HepG2 (cell line): ENCODE results near the gene VEZT. TPM values are rescaled to one million over a fixed set of nuclear protein-coding genes. Genes with fewer than 3 reads are reported as not detected.

Experiments used
- ARNTL ChIP-seq: sonication (generic); formaldehyde crosslinking; IDR thresholded peaks from 2 replicates; pipeline ENCODE4 v1.4.0; 2020; ENCODE audit warnings: mild to moderate bottlenecking, missing genetic modification reagents
- CC2D1A ChIP-seq: sonication (generic); formaldehyde crosslinking; IDR thresholded peaks from 2 replicates; pipeline ENCODE4 v1.8.1; 2023; ENCODE audit warnings: mild to moderate bottlenecking, missing genetic modification reagents
- FOXA3 ChIP-seq: IDR thresholded peaks from 2 replicates; pipeline ENCODE4 v1.6.1; 2016; ENCODE audit warnings: missing genetic modification reagents, missing compliant biosample characterization
- HNF4G ChIP-seq, 2 experiments: sonication (generic) in 1 of 2; formaldehyde crosslinking in 1 of 2; IDR thresholded peaks; 2 replicates each; pipeline versions ENCODE4 v1.4.0 to v1.6.1; 2011 to 2020; ENCODE audit warnings: borderline replicate concordance in 2 of 2, low read depth in 2 of 2, mild to moderate bottlenecking in 2 of 2, low read length in 1 of 2, missing genetic modification reagents in 1 of 2, moderate library complexity in 1 of 2
- MED1 ChIP-seq: sonication (generic); formaldehyde crosslinking; IDR thresholded peaks from 2 replicates; pipeline ENCODE4 v1.4.0; 2020; ENCODE audit warnings: missing genetic modification reagents
- PHF21A ChIP-seq: sonication (generic); formaldehyde crosslinking; IDR thresholded peaks from 2 replicates; pipeline ENCODE4 v1.5.0; 2020; ENCODE audit warnings: mild to moderate bottlenecking, missing genetic modification reagents
- SP5 ChIP-seq: IDR thresholded peaks from 2 replicates; pipeline ENCODE4 v1.6.1; 2016; ENCODE audit warnings: low read depth, borderline replicate concordance
- ZNF329 ChIP-seq: sonication (generic); formaldehyde crosslinking; IDR thresholded peaks from 2 replicates; pipeline ENCODE4 v1.9.0; 2021; ENCODE audit warnings: low read depth, mild to moderate bottlenecking, missing genetic modification reagents
- polyA plus RNA-seq, 8 experiments: library from polyadenylated mRNA; depleted of rRNA in 3 of 8; stranded (reverse) in 7 of 8; unstranded in 1 of 8; fragments of >200 nt; fragmentation: Illumina TruSeq in 4 of 8; extraction: Trizol in 4 of 8; gene quantifications; 2 replicates each; pipeline versions ENCODE4 v1.2.1 to v1.2.3, GENCODE V29; 2011 to 2016; ENCODE audit warnings: low read depth in 4 of 8, missing spikeins in 1 of 8, mixed read lengths in 1 of 8; ENCODE audit not compliant: insufficient read depth in 1 of 8
- total RNA-seq, 5 experiments: library from RNA; depleted of rRNA; stranded (reverse); fragments of >200 nt; fragmentation: Illumina TruSeq; extraction: Trizol; gene quantifications; 2 replicates each; pipeline ENCODE4 v1.2.3, GENCODE V29; 2016; ENCODE audit warnings: low read depth in 1 of 5
- TF ChIP-seq, protein P1 (sequence below): sonication (generic); formaldehyde crosslinking; IDR thresholded peaks from 2 replicates; pipeline ENCODE4 v1.5.1; 2020; ENCODE audit warnings: missing genetic modification reagents, mild to moderate bottlenecking, borderline replicate concordance
- TF ChIP-seq, protein P2 (sequence below): sonication (generic); formaldehyde crosslinking; IDR thresholded peaks from 2 replicates; pipeline ENCODE4 v1.4.0; 2020; ENCODE audit warnings: missing genetic modification reagents
- TF ChIP-seq, protein P3 (sequence below): IDR thresholded peaks from 2 replicates; pipeline ENCODE4 v1.6.1; 2016; ENCODE audit warnings: missing compliant biosample characterization, missing genetic modification reagents, borderline replicate concordance
- TF ChIP-seq, protein P4 (sequence below): sonication (generic); formaldehyde crosslinking; IDR thresholded peaks from 2 replicates; pipeline ENCODE4 v1.8.1; 2023; ENCODE audit warnings: mild to moderate bottlenecking, missing genetic modification reagents, borderline replicate concordance
- TF ChIP-seq, protein P5 (sequence below): sonication (generic); formaldehyde crosslinking; IDR thresholded peaks from 2 replicates; pipeline ENCODE4 v1.8.0; 2022; ENCODE audit warnings: mild to moderate bottlenecking, missing genetic modification reagents; ENCODE audit not compliant: insufficient replicate concordance
- TF ChIP-seq, protein P6 (sequence below): sonication (generic); formaldehyde crosslinking; IDR thresholded peaks from 2 replicates; pipeline ENCODE4 v1.5.0; 2020; ENCODE audit warnings: missing genetic modification reagents, mild to moderate bottlenecking, borderline replicate concordance
- TF ChIP-seq, protein P7 (sequence below): sonication (generic); formaldehyde crosslinking; IDR thresholded peaks from 2 replicates; pipeline ENCODE4 v1.4.0; 2020; ENCODE audit warnings: mild to moderate bottlenecking, low read depth, missing genetic modification reagents
- TF ChIP-seq, protein P8 (sequence below): sonication (generic); formaldehyde crosslinking; IDR thresholded peaks from 2 replicates; pipeline ENCODE4 v1.8.1; 2023; ENCODE audit warnings: mild to moderate bottlenecking, missing genetic modification reagents

Gene VEZT
- total and polyA plus RNA-seq, 2 of the 13 experiments (the other 11 are each of a cell fraction or from before 2014, with no cell fraction given): 35.5 to 51.6 TPM

DNA sequence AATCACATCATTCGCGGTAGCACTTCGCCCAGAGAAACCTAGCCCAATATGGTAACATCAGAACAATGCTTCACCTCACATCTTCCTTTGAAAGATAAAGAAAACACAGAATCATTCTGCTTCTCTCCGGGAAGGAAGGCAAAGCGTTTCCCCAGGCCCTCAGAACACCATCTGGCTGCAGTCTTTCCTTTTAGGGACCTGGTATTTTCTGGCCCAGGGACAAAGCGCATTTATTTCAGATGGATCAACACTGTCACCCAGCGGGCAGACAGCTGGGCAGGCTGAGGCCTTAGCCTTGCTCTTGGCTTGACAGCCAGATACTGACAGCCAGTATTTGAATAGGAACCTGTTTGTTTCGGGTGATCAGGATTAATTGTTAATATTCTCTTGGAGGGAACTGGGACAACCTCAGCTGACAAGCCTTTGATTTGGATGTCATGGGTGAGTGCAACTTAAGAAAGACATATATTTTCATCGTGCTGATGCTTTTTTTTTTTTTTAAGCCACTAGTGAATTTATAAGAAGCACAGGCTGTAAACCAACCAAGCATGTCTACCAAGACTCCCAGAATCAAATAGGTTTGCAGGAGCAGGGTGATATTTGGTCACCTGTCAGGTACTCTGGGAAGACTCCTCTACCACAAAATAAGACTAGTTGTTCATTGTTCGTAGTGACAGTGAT lies 118.9 kb downstream of the VEZT start (continued):
- TF ChIP-seq, protein P1, sequence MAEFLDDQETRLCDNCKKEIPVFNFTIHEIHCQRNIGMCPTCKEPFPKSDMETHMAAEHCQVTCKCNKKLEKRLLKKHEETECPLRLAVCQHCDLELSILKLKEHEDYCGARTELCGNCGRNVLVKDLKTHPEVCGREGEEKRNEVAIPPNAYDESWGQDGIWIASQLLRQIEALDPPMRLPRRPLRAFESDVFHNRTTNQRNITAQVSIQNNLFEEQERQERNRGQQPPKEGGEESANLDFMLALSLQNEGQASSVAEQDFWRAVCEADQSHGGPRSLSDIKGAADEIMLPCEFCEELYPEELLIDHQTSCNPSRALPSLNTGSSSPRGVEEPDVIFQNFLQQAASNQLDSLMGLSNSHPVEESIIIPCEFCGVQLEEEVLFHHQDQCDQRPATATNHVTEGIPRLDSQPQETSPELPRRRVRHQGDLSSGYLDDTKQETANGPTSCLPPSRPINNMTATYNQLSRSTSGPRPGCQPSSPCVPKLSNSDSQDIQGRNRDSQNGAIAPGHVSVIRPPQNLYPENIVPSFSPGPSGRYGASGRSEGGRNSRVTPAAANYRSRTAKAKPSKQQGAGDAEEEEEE (CRISPR knock-in tag): no peak
- TF ChIP-seq ZNF329 (CRISPR knock-in tag): no peak
- TF ChIP-seq, protein P2, sequence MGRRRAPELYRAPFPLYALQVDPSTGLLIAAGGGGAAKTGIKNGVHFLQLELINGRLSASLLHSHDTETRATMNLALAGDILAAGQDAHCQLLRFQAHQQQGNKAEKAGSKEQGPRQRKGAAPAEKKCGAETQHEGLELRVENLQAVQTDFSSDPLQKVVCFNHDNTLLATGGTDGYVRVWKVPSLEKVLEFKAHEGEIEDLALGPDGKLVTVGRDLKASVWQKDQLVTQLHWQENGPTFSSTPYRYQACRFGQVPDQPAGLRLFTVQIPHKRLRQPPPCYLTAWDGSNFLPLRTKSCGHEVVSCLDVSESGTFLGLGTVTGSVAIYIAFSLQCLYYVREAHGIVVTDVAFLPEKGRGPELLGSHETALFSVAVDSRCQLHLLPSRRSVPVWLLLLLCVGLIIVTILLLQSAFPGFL (CRISPR knock-in tag): no peak
- TF ChIP-seq, protein P3, sequence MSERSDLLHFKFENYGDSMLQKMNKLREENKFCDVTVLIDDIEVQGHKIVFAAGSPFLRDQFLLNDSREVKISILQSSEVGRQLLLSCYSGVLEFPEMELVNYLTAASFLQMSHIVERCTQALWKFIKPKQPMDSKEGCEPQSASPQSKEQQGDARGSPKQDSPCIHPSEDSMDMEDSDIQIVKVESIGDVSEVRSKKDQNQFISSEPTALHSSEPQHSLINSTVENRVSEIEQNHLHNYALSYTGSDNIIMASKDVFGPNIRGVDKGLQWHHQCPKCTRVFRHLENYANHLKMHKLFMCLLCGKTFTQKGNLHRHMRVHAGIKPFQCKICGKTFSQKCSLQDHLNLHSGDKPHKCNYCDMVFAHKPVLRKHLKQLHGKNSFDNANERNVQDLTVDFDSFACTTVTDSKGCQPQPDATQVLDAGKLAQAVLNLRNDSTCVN: no peak
- peak; percentile 51; the same call in 1 of the 2 replicates for TF ChIP-seq HNF4G (IDR thresholded peaks at IDR 0.05; ENCODE audit: borderline replicate concordance, low read depth, low read length)
- no peak for TF ChIP-seq HNF4G (CRISPR knock-in tag; IDR thresholded peaks at IDR 0.05; ENCODE audit: borderline replicate concordance, low read depth)
- TF ChIP-seq, protein P4, sequence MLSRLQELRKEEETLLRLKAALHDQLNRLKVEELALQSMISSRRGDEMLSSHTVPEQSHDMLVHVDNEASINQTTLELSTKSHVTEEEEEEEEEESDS (CRISPR knock-in tag): no peak
- no peak for TF ChIP-seq PHF21A (CRISPR knock-in tag)
- TF ChIP-seq SP5 (CRISPR knock-in tag): 0 out of 2 replicates have a peak, but pooled peaks have one; percentile 15
- peak; percentile 26; the same call in 1 of the 2 replicates for TF ChIP-seq FOXA3 (CRISPR knock-in tag)
- TF ChIP-seq, protein P5, sequence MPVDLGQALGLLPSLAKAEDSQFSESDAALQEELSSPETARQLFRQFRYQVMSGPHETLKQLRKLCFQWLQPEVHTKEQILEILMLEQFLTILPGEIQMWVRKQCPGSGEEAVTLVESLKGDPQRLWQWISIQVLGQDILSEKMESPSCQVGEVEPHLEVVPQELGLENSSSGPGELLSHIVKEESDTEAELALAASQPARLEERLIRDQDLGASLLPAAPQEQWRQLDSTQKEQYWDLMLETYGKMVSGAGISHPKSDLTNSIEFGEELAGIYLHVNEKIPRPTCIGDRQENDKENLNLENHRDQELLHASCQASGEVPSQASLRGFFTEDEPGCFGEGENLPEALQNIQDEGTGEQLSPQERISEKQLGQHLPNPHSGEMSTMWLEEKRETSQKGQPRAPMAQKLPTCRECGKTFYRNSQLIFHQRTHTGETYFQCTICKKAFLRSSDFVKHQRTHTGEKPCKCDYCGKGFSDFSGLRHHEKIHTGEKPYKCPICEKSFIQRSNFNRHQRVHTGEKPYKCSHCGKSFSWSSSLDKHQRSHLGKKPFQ (CRISPR knock-in tag): no peak
- 0 out of 2 replicates have a peak, but pooled peaks have one; percentile 36 for TF ChIP-seq MED1
- TF ChIP-seq ARNTL (CRISPR knock-in tag): no peak
- TF ChIP-seq, protein P6, sequence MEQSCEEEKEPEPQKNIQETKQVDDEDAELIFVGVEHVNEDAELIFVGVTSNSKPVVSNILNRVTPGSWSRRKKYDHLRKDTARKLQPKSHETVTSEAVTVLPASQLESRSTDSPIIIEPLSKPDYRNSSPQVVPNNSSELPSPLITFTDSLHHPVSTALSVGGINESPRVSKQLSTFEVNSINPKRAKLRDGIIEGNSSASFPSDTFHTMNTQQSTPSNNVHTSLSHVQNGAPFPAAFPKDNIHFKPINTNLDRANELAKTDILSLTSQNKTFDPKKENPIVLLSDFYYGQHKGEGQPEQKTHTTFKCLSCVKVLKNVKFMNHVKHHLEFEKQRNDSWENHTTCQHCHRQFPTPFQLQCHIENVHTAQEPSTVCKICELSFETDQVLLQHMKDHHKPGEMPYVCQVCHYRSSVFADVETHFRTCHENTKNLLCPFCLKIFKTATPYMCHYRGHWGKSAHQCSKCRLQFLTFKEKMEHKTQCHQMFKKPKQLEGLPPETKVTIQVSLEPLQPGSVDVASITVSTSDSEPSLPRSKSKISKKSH (CRISPR knock-in tag): no peak
- TF ChIP-seq, protein P7, sequence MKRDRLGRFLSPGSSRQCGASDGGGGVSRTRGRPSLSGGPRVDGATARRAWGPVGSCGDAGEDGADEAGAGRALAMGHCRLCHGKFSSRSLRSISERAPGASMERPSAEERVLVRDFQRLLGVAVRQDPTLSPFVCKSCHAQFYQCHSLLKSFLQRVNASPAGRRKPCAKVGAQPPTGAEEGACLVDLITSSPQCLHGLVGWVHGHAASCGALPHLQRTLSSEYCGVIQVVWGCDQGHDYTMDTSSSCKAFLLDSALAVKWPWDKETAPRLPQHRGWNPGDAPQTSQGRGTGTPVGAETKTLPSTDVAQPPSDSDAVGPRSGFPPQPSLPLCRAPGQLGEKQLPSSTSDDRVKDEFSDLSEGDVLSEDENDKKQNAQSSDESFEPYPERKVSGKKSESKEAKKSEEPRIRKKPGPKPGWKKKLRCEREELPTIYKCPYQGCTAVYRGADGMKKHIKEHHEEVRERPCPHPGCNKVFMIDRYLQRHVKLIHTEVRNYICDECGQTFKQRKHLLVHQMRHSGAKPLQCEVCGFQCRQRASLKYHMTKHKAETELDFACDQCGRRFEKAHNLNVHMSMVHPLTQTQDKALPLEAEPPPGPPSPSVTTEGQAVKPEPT (CRISPR knock-in tag): no peak
- no peak for TF ChIP-seq CC2D1A (CRISPR knock-in tag)
- TF ChIP-seq, protein P8, sequence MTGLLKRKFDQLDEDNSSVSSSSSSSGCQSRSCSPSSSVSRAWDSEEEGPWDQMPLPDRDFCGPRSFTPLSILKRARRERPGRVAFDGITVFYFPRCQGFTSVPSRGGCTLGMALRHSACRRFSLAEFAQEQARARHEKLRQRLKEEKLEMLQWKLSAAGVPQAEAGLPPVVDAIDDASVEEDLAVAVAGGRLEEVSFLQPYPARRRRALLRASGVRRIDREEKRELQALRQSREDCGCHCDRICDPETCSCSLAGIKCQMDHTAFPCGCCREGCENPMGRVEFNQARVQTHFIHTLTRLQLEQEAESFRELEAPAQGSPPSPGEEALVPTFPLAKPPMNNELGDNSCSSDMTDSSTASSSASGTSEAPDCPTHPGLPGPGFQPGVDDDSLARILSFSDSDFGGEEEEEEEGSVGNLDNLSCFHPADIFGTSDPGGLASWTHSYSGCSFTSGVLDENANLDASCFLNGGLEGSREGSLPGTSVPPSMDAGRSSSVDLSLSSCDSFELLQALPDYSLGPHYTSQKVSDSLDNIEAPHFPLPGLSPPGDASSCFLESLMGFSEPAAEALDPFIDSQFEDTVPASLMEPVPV (CRISPR knock-in tag): no peak
